ENCODE data around the gene LRP1-AS. TPM values are rescaled to one million over a fixed set of nuclear protein-coding genes. Genes with fewer than 3 reads are reported as not detected.

The LRP1-AS gene
- total RNA-seq, 6 experiments from 2014 or later: not detected

DNA sequence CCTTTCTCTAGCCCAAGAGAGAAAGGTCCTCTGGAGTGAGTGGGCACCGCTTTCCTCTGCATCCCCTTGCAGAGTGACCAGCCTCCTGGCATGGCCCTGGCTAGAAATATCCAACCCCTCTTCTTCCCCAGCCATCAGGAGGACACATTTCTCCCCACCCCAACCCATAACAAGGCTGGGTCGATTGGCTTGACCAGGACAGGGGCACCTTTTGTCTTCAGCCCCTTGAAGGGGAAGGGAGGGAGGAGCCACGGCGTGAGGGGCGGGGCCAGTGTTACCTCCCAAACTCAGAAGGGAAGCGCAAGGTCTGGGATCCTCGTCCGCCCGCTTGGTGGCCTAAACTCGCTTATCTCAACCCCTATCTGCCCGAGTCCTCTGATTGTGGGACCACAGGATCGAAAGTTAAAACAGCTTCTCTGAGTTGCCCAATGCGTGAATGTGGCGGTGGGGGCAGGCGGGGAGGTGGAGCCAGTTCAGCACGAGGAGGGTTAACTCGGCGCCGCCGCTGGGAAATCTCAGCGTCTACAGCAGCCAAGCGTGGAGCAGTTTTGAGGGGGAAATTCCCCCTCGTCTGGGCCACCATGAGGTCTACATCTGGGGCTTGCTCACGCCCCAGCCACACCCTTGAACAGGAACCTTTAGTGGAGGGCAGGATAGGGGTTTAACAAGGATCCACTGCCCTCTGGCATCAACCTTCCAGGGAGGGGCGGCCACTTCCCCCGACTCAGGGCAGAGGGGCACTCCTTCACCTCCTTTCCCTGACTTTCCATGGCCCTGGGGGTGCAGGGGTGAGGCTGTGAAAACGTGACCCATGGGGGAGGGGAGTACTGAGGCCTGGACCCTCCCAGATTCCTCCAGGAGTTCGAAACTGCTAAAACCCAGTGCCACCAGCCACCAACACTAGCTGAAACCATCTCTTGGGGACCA lies 37.1 kb downstream of the LRP1-AS start:
- no peaks in the 10 kb centered on the region for H3K9me3 ChIP-seq
- intact Hi-C loops (cut with DNase I): loop anchor here in 1 of 2 donors (5.0 kb wide), 1 partner anchor 43 kb away; no protein-coding TSS in a partner anchor
- peak overlapping the region; percentile 93 to 100 (median 100) for H3K27ac ChIP-seq
- DNase-seq (peak; percentile 79 to 86 (median 83)), ATAC-seq (peak; percentile 44 to 56 (median 48))
- peak overlapping the region; percentile 63 to 66 (median 66) for H3K4me3 ChIP-seq
- 5% methylated on average over 14 of the region's 28 CpGs for WGBS (ENCODE audit: insufficient coverage, low coverage, low lambda C conversion rate, missing lambda C conversion rate)
- H3K27me3 ChIP-seq: no peaks in the 10 kb centered on the region
- TF ChIP-seq, protein P1, sequence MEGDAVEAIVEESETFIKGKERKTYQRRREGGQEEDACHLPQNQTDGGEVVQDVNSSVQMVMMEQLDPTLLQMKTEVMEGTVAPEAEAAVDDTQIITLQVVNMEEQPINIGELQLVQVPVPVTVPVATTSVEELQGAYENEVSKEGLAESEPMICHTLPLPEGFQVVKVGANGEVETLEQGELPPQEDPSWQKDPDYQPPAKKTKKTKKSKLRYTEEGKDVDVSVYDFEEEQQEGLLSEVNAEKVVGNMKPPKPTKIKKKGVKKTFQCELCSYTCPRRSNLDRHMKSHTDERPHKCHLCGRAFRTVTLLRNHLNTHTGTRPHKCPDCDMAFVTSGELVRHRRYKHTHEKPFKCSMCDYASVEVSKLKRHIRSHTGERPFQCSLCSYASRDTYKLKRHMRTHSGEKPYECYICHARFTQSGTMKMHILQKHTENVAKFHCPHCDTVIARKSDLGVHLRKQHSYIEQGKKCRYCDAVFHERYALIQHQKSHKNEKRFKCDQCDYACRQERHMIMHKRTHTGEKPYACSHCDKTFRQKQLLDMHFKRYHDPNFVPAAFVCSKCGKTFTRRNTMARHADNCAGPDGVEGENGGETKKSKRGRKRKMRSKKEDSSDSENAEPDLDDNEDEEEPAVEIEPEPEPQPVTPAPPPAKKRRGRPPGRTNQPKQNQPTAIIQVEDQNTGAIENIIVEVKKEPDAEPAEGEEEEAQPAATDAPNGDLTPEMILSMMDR (IDR thresholded peaks at IDR 0.05): no peak
- no peak for TF ChIP-seq POLR2A (IDR thresholded peaks at IDR 0.05)
- peaks cover 0 to 20% (median 9%) of the 10 kb centered on the region in 4 donors for H3K36me3 ChIP-seq
- H3K4me1 ChIP-seq: peaks cover 0 to 24% (median 3%) of the 10 kb centered on the region in 4 donors

DNA sequence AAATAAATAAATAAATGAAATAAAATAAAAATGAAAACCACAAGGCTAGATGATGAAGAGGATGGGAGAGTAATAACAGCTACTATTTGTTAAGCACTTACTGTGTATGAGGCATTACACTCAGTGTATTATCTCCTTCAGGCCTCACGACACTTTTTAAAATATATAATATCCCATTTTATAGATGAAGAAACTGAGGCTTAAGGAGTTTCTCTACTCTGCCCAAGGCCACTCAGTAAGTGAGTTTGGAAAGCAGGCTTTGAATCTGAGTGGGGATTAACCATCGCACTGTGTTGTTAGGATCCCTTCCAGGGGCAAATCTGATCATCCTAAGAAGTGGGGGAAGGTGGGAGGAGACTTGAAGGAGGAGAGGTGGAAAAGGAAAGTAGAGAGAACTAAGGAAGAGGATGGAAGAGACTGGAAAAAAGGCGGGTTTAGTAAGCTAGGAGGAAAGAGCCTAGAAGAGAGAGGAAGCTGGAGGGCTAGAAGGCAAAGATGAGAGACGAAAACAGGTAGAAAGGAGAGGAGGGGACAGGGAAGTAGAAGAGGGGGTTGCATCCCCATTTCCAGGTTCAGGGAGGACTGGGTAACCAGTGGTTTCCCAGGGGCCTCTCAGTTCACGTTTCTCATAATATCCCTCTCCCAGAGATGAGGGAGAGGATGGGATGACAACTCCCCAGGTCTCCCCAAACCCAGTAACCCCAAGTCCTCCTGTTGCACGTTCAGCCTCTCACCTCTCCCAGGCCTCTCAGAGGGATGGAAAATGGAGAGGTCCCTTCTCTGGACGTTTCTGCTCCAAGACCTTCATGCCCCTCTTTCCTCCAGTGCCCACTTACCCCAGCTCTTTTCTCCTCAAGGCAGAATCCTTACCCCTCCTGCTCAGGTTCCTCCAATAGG lies 38.0 kb downstream of the LRP1-AS start:
- Histone ChIP-seq H3K4me1 (peaks cover 0 to 24% (median 3%) of the 10 kb centered on the region in 4 donors), H3K9me3 (no peaks in the 10 kb centered on the region), H3K27ac (peak overlapping the region; percentile 93 to 100 (median 100)), H3K4me3 (peak overlapping the region; percentile 63 to 66 (median 66)), H3K36me3 (peaks cover 0 to 27% (median 12%) of the 10 kb centered on the region in 4 donors), H3K27me3 (no peaks in the 10 kb centered on the region)
- no peak for ATAC-seq
- TF ChIP-seq, protein P1 (IDR thresholded peaks at IDR 0.05): no peak
- no peak for TF ChIP-seq POLR2A (IDR thresholded peaks at IDR 0.05)
- no peak for DNase-seq
- intact Hi-C loops (cut with DNase I): loop anchor here (5.0 kb wide), 2 partner anchors 37 to 42 kb away; no protein-coding TSS in a partner anchor
- 43% methylated on average over 7 of the region's 7 CpGs for WGBS (ENCODE audit: insufficient coverage, low coverage, low lambda C conversion rate, missing lambda C conversion rate)

DNA sequence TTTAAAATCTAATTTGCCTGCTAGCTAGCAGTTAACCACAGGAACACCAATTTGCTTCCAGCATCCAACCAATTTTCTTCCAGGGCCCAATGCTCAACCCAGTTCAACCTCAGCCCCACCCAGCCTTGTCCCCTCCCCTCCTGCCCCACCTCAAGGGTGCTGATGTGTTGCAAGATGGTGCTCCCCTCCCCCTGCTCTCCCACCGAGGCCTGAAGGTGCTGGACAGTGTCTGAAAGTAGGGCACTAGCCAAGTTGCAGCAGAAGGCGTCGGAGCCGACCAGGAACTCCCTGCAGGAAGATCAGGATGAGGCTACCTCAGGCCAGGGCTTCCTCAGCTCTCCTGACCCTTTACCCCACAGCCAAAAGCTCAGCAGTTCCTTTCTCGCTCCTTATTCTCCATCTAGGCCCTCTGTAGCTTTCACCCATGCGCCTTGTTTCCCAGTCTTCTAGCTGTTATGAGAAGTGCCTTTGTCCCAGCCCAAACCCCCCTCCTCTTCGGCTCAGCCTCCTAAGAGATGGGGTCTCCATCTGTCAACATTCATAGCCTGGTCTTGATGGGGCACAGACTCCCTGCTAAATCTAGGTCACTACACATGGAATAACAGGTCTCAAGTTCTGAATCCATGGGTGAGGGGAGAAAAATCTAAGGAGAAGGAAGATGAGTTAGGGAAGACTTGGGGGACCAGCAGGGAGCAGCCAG lies 39.8 kb downstream of the LRP1-AS start:
- WGBS (ENCODE audit: insufficient coverage, low coverage, low lambda C conversion rate, missing lambda C conversion rate): 76% methylated on average over 7 of the region's 7 CpGs
- Histone ChIP-seq H3K4me1 (peaks cover 0 to 36% (median 8%) of the 10 kb centered on the region in 4 donors), H3K27ac (no peak overlapping the region), H3K36me3 (peaks cover 0 to 36% (median 15%) of the 10 kb centered on the region in 4 donors), H3K27me3 (no peaks in the 10 kb centered on the region), H3K9me3 (no peaks in the 10 kb centered on the region), H3K4me3 (no peak overlapping the region)
- TF ChIP-seq, protein P1 (IDR thresholded peaks at IDR 0.05): no peak
- no peak for TF ChIP-seq POLR2A (IDR thresholded peaks at IDR 0.05)
- DNase-seq (no peak), ATAC-seq (no peak)
- intact Hi-C loops (cut with DNase I): loop anchor here in 1 of 2 donors (5.0 kb wide), 1 partner anchor 35 kb away; no protein-coding TSS in a partner anchor
